ENCODE results near the gene CCDC78. TPM values are rescaled to one million over a fixed set of nuclear protein-coding genes. Genes with fewer than 3 reads are reported as not detected.

Gene CCDC78
- polyA plus RNA-seq, 1 experiment: 2.4 TPM

- ChIA-PET CTCF (interaction anchor here (1.3 to 1.4 kb wide), 2 partner anchors 12 to 21 kb away, joined by 3 to 4 read pairs; partner anchors contain the start of gene ANTKMT), POLR2A (no interaction called here)
- H3K4me3 ChIP-seq (ENCODE audit: low read depth, low read length): no peak overlapping the region
- H3K27me3 ChIP-seq (ENCODE audit: control insufficient read depth, insufficient read depth, low read length): no peaks in the 10 kb centered on the region
- TF ChIP-seq CTCF (IDR thresholded peaks at IDR 0.05; ENCODE audit: insufficient read depth, low read depth, low read length): no peak
- DNase-seq (ENCODE audit: low read depth): no peak
- H3K36me3 ChIP-seq (ENCODE audit: control insufficient read depth, insufficient read depth, low read length): peaks cover 21% of the 10 kb centered on the region
These were observed 6.7 kb upstream of the CCDC78 start for GRCh38 chr16:732936-733335.

- Histone ChIP-seq H3K27me3 (ENCODE audit: control insufficient read depth, insufficient read depth, low read length) (no peaks in the 10 kb centered on the region), H3K36me3 (ENCODE audit: control insufficient read depth, insufficient read depth, low read length) (peaks cover 21% of the 10 kb centered on the region), H3K4me3 (ENCODE audit: low read depth, low read length) (no peak overlapping the region)
- DNase-seq (ENCODE audit: low read depth): no peak
- CTCF ChIA-PET: interaction anchor here (1.0 to 1.3 kb wide), 3 partner anchors 9 to 20 kb away, joined by 3 to 4 read pairs (median 3); partner anchors contain the start of genes ANTKMT and CIAO3
- POLR2A ChIA-PET: no interaction called here
- no peak for TF ChIP-seq CTCF (IDR thresholded peaks at IDR 0.05; ENCODE audit: insufficient read depth, low read depth, low read length)
These were observed 6.1 kb upstream of the CCDC78 start for GRCh38 chr16:732332-732731.

GRCh38 chr16:730666-731509 is 4.6 kb upstream of the CCDC78 start:
- ChIA-PET POLR2A (no interaction called here), CTCF (interaction anchor here (1.0 to 1.4 kb wide), 4 partner anchors 10 to 19 kb away, joined by 3 to 7 read pairs (median 4); partner anchors contain the start of genes ANTKMT and CIAO3)
- H3K27me3 ChIP-seq (ENCODE audit: control insufficient read depth, insufficient read depth, low read length): no peaks in the 10 kb centered on the region
- no peak overlapping the region for H3K4me3 ChIP-seq (ENCODE audit: low read depth, low read length)
- peaks cover 20% of the 10 kb centered on the region for H3K36me3 ChIP-seq (ENCODE audit: control insufficient read depth, insufficient read depth, low read length)
- no peak for TF ChIP-seq CTCF (IDR thresholded peaks at IDR 0.05; ENCODE audit: insufficient read depth, low read depth, low read length)
- no peak for DNase-seq (ENCODE audit: low read depth)

GRCh38 chr16:729768-730665 is 3.8 kb upstream of the CCDC78 start:
- ChIA-PET CTCF (interaction anchor here (1.1 to 2.8 kb wide), 5 partner anchors 9 to 18 kb away, joined by 3 to 14 read pairs (median 5); partner anchors contain the start of genes ANTKMT and CIAO3), POLR2A (no interaction called here)
- H3K27me3 ChIP-seq (ENCODE audit: control insufficient read depth, insufficient read depth, low read length): no peaks in the 10 kb centered on the region
- H3K36me3 ChIP-seq (ENCODE audit: control insufficient read depth, insufficient read depth, low read length): peaks cover 18% of the 10 kb centered on the region
- no peak overlapping the region for H3K4me3 ChIP-seq (ENCODE audit: low read depth, low read length)
- DNase-seq (ENCODE audit: low read depth): no peak
- no peak for TF ChIP-seq CTCF (IDR thresholded peaks at IDR 0.05; ENCODE audit: insufficient read depth, low read depth, low read length)
